Measurements from ENCODE around the gene ARID1A. TPM values are rescaled to one million over a fixed set of nuclear protein-coding genes. Genes with fewer than 3 reads are reported as not detected.

The ARID1A gene
- total RNA-seq, 6 donors from 2014 or later = 61.3 to 102 (median 70.5) TPM

GRCh38 chr1:26684763-26685508 lies 10.9 kb upstream of the ARID1A start:
- Histone ChIP-seq H3K4me1 (peaks cover 0 to 5% (median 0%) of the 10 kb centered on the region in 4 donors), H3K4me3 (no peak overlapping the region), H3K27me3 (no peaks in the 10 kb centered on the region), H3K36me3 (no peaks in the 10 kb centered on the region), H3K27ac (no peak overlapping the region), H3K9me3 (no peaks in the 10 kb centered on the region)
- DNase-seq = no peak
- no peak for ATAC-seq (ENCODE audit: low FRiP score in 2 of 2)
- TF ChIP-seq POLR2A (IDR thresholded peaks at IDR 0.05) = no peak
- no peak for TF ChIP-seq CTCF (IDR thresholded peaks at IDR 0.05)
- TF ChIP-seq EP300 (IDR thresholded peaks at IDR 0.05) = no peak
- no peak for TF ChIP-seq POLR2AphosphoS5 (IDR thresholded peaks at IDR 0.05)
- WGBS, 2 donors = 84 to 90% methylated on average over 4 of the region's 4 CpGs

- no peak overlapping the region for H3K27ac ChIP-seq
- H3K27me3 ChIP-seq = no peaks in the 10 kb centered on the region
- H3K9me3 ChIP-seq = no peaks in the 10 kb centered on the region
- TF ChIP-seq EP300 (IDR thresholded peaks at IDR 0.05) (no peak), CTCF (IDR thresholded peaks at IDR 0.05) (no peak), POLR2A (IDR thresholded peaks at IDR 0.05) (no peak), POLR2AphosphoS5 (IDR thresholded peaks at IDR 0.05) (no peak)
- H3K4me3 ChIP-seq = no peak overlapping the region
- no peak for ATAC-seq (ENCODE audit: low FRiP score in 2 of 2)
- peaks cover 2 to 21% (median 7%) of the 10 kb centered on the region in 4 donors for H3K4me1 ChIP-seq
- no peaks in the 10 kb centered on the region for H3K36me3 ChIP-seq
- 17 to 21% methylated on average over 1 of the region's 1 CpG for WGBS, 2 donors
- no peak for DNase-seq
Measured at GRCh38 chr1:26686795-26687194, 9.0 kb upstream of the ARID1A start.

- H3K27ac ChIP-seq = no peak overlapping the region
- H3K9me3 ChIP-seq = no peaks in the 10 kb centered on the region
- H3K4me3 ChIP-seq = no peak overlapping the region
- TF ChIP-seq POLR2A (IDR thresholded peaks at IDR 0.05) (no peak), EP300 (IDR thresholded peaks at IDR 0.05) (no peak), CTCF (IDR thresholded peaks at IDR 0.05) (no peak), POLR2AphosphoS5 (IDR thresholded peaks at IDR 0.05) (no peak)
- H3K36me3 ChIP-seq = no peaks in the 10 kb centered on the region
- H3K4me1 ChIP-seq = peaks cover 19 to 31% (median 23%) of the 10 kb centered on the region in 4 donors
- 86 to 88% methylated on average over 9 of the region's 9 CpGs for WGBS, 2 donors
- DNase-seq (no peak), ATAC-seq (ENCODE audit: low FRiP score in 2 of 2) (no peak)
- no peaks in the 10 kb centered on the region for H3K27me3 ChIP-seq
Measured at GRCh38 chr1:26689504-26689903, 6.3 kb upstream of the ARID1A start.

- Histone ChIP-seq H3K9me3 (no peaks in the 10 kb centered on the region), H3K4me3 (no peak overlapping the region), H3K36me3 (no peaks in the 10 kb centered on the region), H3K27me3 (no peaks in the 10 kb centered on the region), H3K27ac (no peak overlapping the region), H3K4me1 (peaks cover 26 to 37% (median 29%) of the 10 kb centered on the region in 4 donors)
- TF ChIP-seq POLR2AphosphoS5 (IDR thresholded peaks at IDR 0.05) = no peak
- TF ChIP-seq EP300 (IDR thresholded peaks at IDR 0.05) = no peak
- ATAC-seq (ENCODE audit: low FRiP score in 2 of 2) (no peak), DNase-seq (peak in 1 of 2 donors; percentile 34)
- 48 to 74% methylated on average over 2 of the region's 2 CpGs for WGBS, 2 donors
Measured at GRCh38 chr1:26690157-26690556, 5.7 kb upstream of the ARID1A start.

GRCh38 chr1:26690576-26691031 lies 5.2 kb upstream of the ARID1A start:
- Histone ChIP-seq H3K27me3 (peaks cover 0 to 2% (median 0%) of the 10 kb centered on the region in 4 donors), H3K4me3 (no peak overlapping the region), H3K36me3 (no peaks in the 10 kb centered on the region), H3K27ac (no peak overlapping the region), H3K4me1 (peaks cover 27 to 38% (median 29%) of the 10 kb centered on the region in 4 donors), H3K9me3 (no peaks in the 10 kb centered on the region)
- no peak for ATAC-seq (ENCODE audit: low FRiP score in 2 of 2)
- TF ChIP-seq EP300 (IDR thresholded peaks at IDR 0.05) (no peak), POLR2A (IDR thresholded peaks at IDR 0.05) (no peak), POLR2AphosphoS5 (IDR thresholded peaks at IDR 0.05) (no peak), CTCF (IDR thresholded peaks at IDR 0.05) (no peak)
- no peak for DNase-seq

All from upper lobe of left lung (tissue), 6 donors.